GM19452 (cell line): Measurements from ENCODE around the gene FXN.
"Not testable (repeated sequence)": the region's sequence is repeated elsewhere in the genome, so short reads cannot be mapped to it uniquely, and the experiment has no call there.

ENCODE experiments used
- ATAC-seq: cut with Tn5 transposase; IDR thresholded peaks from one replicate; pipeline ENCODE4 v1.9.1; 2021; ENCODE audit not compliant: unreplicated experiment

FXN gene

GRCh38 chr9:69097923-69098593 lies 62.5 kb downstream of the FXN start:
- no peak for ATAC-seq

- not testable (repeated sequence) for ATAC-seq
These were observed 67.9 kb downstream of the FXN start for GRCh38 chr9:69103348-69103996.

GRCh38 chr9:69104830-69105527 lies 69.4 kb downstream of the FXN start:
- no peak for ATAC-seq

GRCh38 chr9:69107771-69108170 lies 72.2 kb downstream of the FXN start:
- ATAC-seq, result no peak

GRCh38 chr9:69108706-69109105 lies 73.2 kb downstream of the FXN start:
- not testable (repeated sequence) for ATAC-seq

- no peak for ATAC-seq
These were observed 73.6 kb downstream of the FXN start for GRCh38 chr9:69109152-69109551.

GRCh38 chr9:69112646-69113045 lies 77.1 kb downstream of the FXN start:
- ATAC-seq, result not testable (repeated sequence)

GRCh38 chr9:69115621-69116020 lies 80.1 kb downstream of the FXN start:
- ATAC-seq, result no peak

- no peak for ATAC-seq
These were observed 83.1 kb downstream of the FXN start for GRCh38 chr9:69118656-69119055.

- ATAC-seq, result no peak
These were observed 85.0 kb downstream of the FXN start for GRCh38 chr9:69120380-69121154.

GRCh38 chr9:69121155-69122081 lies 85.9 kb downstream of the FXN start:
- ATAC-seq, result peak; percentile 63

- ATAC-seq, result peak; percentile 43
These were observed 86.6 kb downstream of the FXN start for GRCh38 chr9:69122082-69122548.

GRCh38 chr9:69122549-69123141 lies 87.1 kb downstream of the FXN start:
- no peak for ATAC-seq

GRCh38 chr9:69130456-69131441 lies 95.2 kb downstream of the FXN start:
- no peak for ATAC-seq

- ATAC-seq, result no peak
These were observed 96.1 kb downstream of the FXN start for GRCh38 chr9:69131682-69132081.

- no peak for ATAC-seq
These were observed 96.8 kb downstream of the FXN start for GRCh38 chr9:69132361-69132760.

GRCh38 chr9:69134412-69134811 lies 98.9 kb downstream of the FXN start:
- ATAC-seq, result no peak

- ATAC-seq, result no peak
These were observed 100.6 kb downstream of the FXN start for GRCh38 chr9:69136185-69136584.

- no peak for ATAC-seq
These were observed 101.2 kb downstream of the FXN start for GRCh38 chr9:69136779-69137178.
